K562 (cell line): ENCODE data around the gene CRIM1. TPM values are rescaled to one million over a fixed set of nuclear protein-coding genes. Genes with fewer than 3 reads are reported as not detected.
A peak's percentile ranks its signal among the peaks of the same experiment; 100 is the strongest.

Experiments used
- BCL6 ChIP-seq: fragments of 250-450 bp; sonication (Bioruptor Pico); IDR thresholded peaks from 2 replicates; pipeline ENCODE4 v1.4.0; 2020
- CSDE1 ChIP-seq, 2 experiments: fragments of 450-650 bp; IDR thresholded peaks; 2 replicates each; pipeline ENCODE4 v1.6.1; 2016; ENCODE audit warnings: mild to moderate bottlenecking in 1 of 2
- CTCFL ChIP-seq: IDR thresholded peaks from 2 replicates; pipeline ENCODE4 v1.6.1; 2011; ENCODE audit warnings: borderline replicate concordance, low read depth, mild to moderate bottlenecking, moderate library complexity, low read length; ENCODE audit not compliant: insufficient read depth, poor library complexity, severe bottlenecking
- KLF16 ChIP-seq: IDR thresholded peaks from 2 replicates; pipeline ENCODE4 v1.6.1; 2016; ENCODE audit warnings: antibody characterized with exemption
- NEUROD1 ChIP-seq: fragments of 150-350 bp; IDR thresholded peaks from 2 replicates; pipeline ENCODE4 v1.6.1; 2014; ENCODE audit warnings: borderline replicate concordance, low read length, low read depth; ENCODE audit not compliant: partially characterized antibody
- NFE2 ChIP-seq: IDR thresholded peaks from 2 replicates; pipeline ENCODE4 v1.6.1; 2014; ENCODE audit warnings: antibody characterized with exemption, low read depth
- PRPF4 ChIP-seq: fragments of 200-400 bp; formaldehyde crosslinking; IDR thresholded peaks from one replicate; pipeline ENCODE4 v1.6.1; 2017; ENCODE audit warnings: low read length, low read depth, mild to moderate bottlenecking; ENCODE audit not compliant: insufficient read depth, poor library complexity, severe bottlenecking
- SMARCE1 ChIP-seq: fragments of 450-650 bp; IDR thresholded peaks from 2 replicates; pipeline ENCODE4 v1.7.1; 2016; ENCODE audit warnings: mild to moderate bottlenecking
- SMC3 ChIP-seq: conservative IDR thresholded peaks from 2 replicates; pipeline ENCODE4 v1.6.1; 2011; ENCODE audit warnings: low read depth, low read length, improper control_type of control experiment; ENCODE audit not compliant: insufficient read depth
- SRSF7 ChIP-seq: fragments of 200-400 bp; formaldehyde crosslinking; optimal IDR thresholded peaks from 2 replicates; pipeline ENCODE3; 2017; ENCODE audit warnings: mild to moderate bottlenecking, low read depth, low read length
- STAT5A ChIP-seq: IDR thresholded peaks from 2 replicates; pipeline ENCODE4 v1.6.1; 2012; ENCODE audit warnings: low read length, inconsistent platforms, borderline replicate concordance
- TCFL5 ChIP-seq: fragments of 250-450 bp; sonication (Bioruptor Pico); conservative IDR thresholded peaks from 2 replicates; pipeline ENCODE4 v1.6.1; 2021; ENCODE audit warnings: mild to moderate bottlenecking, moderate library complexity, matching md5 sums
- THRB ChIP-seq: fragments of 450-650 bp; formaldehyde crosslinking; conservative IDR thresholded peaks from 2 replicates; pipeline ENCODE4 v1.4.0; 2022; ENCODE audit warnings: mild to moderate bottlenecking, missing genetic modification characterization
- ZC3H8 ChIP-seq: fragments of 450-650 bp; IDR thresholded peaks from 2 replicates; pipeline ENCODE4 v1.6.1; 2017
- ZFP30 ChIP-seq: fragments of 250-450 bp; sonication (Bioruptor Pico); IDR thresholded peaks from 2 replicates; pipeline ENCODE4 v1.8.0; 2022; ENCODE audit warnings: moderate library complexity, mild to moderate bottlenecking, inconsistent platforms, borderline replicate concordance
- ZNF224 ChIP-seq: sonication (generic); formaldehyde crosslinking; IDR thresholded peaks from 2 replicates; pipeline ENCODE4 v1.8.0; 2022; ENCODE audit warnings: mild to moderate bottlenecking, missing genetic modification reagents
- ZNF696 ChIP-seq: fragments of 250-450 bp; sonication (Bioruptor Pico); conservative IDR thresholded peaks from 2 replicates; pipeline ENCODE4 v1.4.0; 2020; ENCODE audit warnings: mild to moderate bottlenecking, moderate library complexity
- ZNF785 ChIP-seq: fragments of 250-450 bp; sonication (Bioruptor Pico); IDR thresholded peaks from 2 replicates; pipeline ENCODE4 v1.4.0; 2020; ENCODE audit warnings: mild to moderate bottlenecking
- polyA plus RNA-seq, 8 experiments: library from polyadenylated mRNA; depleted of rRNA in 4 of 8; stranded (reverse) in 5 of 8; unstranded in 3 of 8; fragments of >200 nt; fragmentation: Nextera tagmentation in 2 of 8; fragmentation: Illumina TruSeq in 1 of 8; extraction: Ambion mirVana in 2 of 8; extraction: Trizol in 1 of 8; gene quantifications; 2 replicates each; pipeline versions ENCODE4 v1.2.1 to v1.2.3, GENCODE V29; 2011 to 2014; ENCODE audit warnings: inconsistent platforms in 1 of 8, missing spikeins in 1 of 8
- total RNA-seq, 7 experiments: library from RNA; depleted of rRNA in 6 of 7; stranded (reverse); fragments of >200 nt in 6 of 7; fragmentation: Illumina TruSeq in 2 of 7; extraction: Trizol in 2 of 7; gene quantifications; 2 replicates each; pipeline versions ENCODE4 v1.2.1 to v1.2.3, GENCODE V29; 2011 to 2021; ENCODE audit warnings: low replicate concordance in 1 of 7
- TF ChIP-seq, protein P1 (sequence below), 2 experiments: fragments of 450-650 bp; formaldehyde crosslinking in 1 of 2; IDR thresholded peaks; 2 replicates each; pipeline versions ENCODE4 v1.4.0 to v1.6.1; 2014 to 2020; ENCODE audit warnings: mild to moderate bottlenecking in 2 of 2, borderline replicate concordance in 1 of 2, low read depth in 1 of 2

The CRIM1 gene
- total and polyA plus RNA-seq, 9 of the 15 experiments (the other 6 are each of a cell fraction or from before 2014, with no cell fraction given): 0.01 to 0.36 (median 0.06) TPM; not detected in 1

DNA sequence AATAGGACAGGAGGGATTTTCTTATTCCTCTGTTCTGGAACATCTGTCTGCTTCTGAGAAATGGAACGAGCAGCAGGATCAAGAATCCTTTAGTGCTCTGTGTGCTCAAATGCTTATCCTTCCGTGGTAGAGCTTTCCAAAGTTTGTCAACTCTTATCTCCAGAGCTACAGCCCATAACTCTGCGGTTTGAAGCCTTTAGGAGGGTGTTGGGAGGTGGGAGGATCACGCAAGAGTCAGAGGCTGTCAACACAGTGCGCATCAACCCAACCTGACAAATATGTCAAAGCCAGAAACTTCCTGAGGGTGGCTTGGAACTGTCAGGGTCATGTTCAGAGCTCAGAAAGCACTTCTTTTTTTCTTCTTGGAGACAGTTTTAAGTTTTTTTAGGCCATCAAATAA, 95.9 kb downstream of the CRIM1 start (continued):
- TF ChIP-seq, protein P1, sequence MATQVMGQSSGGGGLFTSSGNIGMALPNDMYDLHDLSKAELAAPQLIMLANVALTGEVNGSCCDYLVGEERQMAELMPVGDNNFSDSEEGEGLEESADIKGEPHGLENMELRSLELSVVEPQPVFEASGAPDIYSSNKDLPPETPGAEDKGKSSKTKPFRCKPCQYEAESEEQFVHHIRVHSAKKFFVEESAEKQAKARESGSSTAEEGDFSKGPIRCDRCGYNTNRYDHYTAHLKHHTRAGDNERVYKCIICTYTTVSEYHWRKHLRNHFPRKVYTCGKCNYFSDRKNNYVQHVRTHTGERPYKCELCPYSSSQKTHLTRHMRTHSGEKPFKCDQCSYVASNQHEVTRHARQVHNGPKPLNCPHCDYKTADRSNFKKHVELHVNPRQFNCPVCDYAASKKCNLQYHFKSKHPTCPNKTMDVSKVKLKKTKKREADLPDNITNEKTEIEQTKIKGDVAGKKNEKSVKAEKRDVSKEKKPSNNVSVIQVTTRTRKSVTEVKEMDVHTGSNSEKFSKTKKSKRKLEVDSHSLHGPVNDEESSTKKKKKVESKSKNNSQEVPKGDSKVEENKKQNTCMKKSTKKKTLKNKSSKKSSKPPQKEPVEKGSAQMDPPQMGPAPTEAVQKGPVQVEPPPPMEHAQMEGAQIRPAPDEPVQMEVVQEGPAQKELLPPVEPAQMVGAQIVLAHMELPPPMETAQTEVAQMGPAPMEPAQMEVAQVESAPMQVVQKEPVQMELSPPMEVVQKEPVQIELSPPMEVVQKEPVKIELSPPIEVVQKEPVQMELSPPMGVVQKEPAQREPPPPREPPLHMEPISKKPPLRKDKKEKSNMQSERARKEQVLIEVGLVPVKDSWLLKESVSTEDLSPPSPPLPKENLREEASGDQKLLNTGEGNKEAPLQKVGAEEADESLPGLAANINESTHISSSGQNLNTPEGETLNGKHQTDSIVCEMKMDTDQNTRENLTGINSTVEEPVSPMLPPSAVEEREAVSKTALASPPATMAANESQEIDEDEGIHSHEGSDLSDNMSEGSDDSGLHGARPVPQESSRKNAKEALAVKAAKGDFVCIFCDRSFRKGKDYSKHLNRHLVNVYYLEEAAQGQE (IDR thresholded peaks at IDR 0.05; ENCODE audit: borderline replicate concordance): no peak
- TF ChIP-seq, protein P1 (CRISPR knock-in tag; IDR thresholded peaks at IDR 0.05; ENCODE audit: low read depth): no peak
- TF ChIP-seq SMC3: no peak
- peak; percentile 12; the same call in 1 of the 2 replicates for TF ChIP-seq NFE2
- TF ChIP-seq STAT5A: peak; percentile 73
- TF ChIP-seq CTCFL: no peak
- no peak for TF ChIP-seq SRSF7
- TF ChIP-seq ZNF785 (CRISPR knock-in tag): no peak
- no peak for TF ChIP-seq BCL6 (CRISPR knock-in tag)
- no peak for TF ChIP-seq THRB
- no peak for TF ChIP-seq CSDE1 (IDR thresholded peaks at IDR 0.05)
- no peak for TF ChIP-seq PRPF4
- no peak for TF ChIP-seq ZNF696 (CRISPR knock-in tag)
- peak; percentile 87 for TF ChIP-seq SMARCE1
- TF ChIP-seq KLF16: peak; percentile 80
- TF ChIP-seq TCFL5 (CRISPR knock-in tag): no peak
- no peak for TF ChIP-seq NEUROD1
- no peak for TF ChIP-seq ZC3H8
- TF ChIP-seq ZFP30 (CRISPR knock-in tag): no peak
- no peak for TF ChIP-seq ZNF224
